GM12875 (cell line): Measurements from ENCODE around the gene NPW.

Experiments
- H3K4me3 ChIP-seq: one replicate; pipeline ENCODE4 v1.5.1; 2011; ENCODE audit warnings: low read depth, low read length, control low read depth
- CTCF ChIP-seq: IDR thresholded peaks from 2 replicates; pipeline ENCODE4 v1.5.1; 2011; ENCODE audit warnings: low read depth, mild to moderate bottlenecking, control low read depth, inconsistent platforms, low read length, moderate library complexity, borderline replicate concordance; ENCODE audit not compliant: insufficient read depth

Gene NPW

GRCh38 chr16:2016407-2016922 is 3.1 kb upstream of the NPW start:
- no peak overlapping the region for H3K4me3 ChIP-seq
- TF ChIP-seq CTCF, result peak; percentile 65

GRCh38 chr16:2019921-2020831 is 591 bp downstream of the NPW start:
- H3K4me3 ChIP-seq, result no peak overlapping the region
- no peak for TF ChIP-seq CTCF

- H3K4me3 ChIP-seq, result no peak overlapping the region
- TF ChIP-seq CTCF, result no peak
These were observed 3.1 kb downstream of the NPW start for GRCh38 chr16:2022723-2023091.

GRCh38 chr16:2023092-2024031 is 3.8 kb downstream of the NPW start:
- TF ChIP-seq CTCF, result peak; percentile 98
- H3K4me3 ChIP-seq, result peak overlapping the region; percentile 18

GRCh38 chr16:2024032-2024420 is 4.4 kb downstream of the NPW start:
- no peak for TF ChIP-seq CTCF
- no peak overlapping the region for H3K4me3 ChIP-seq

- no peak overlapping the region for H3K4me3 ChIP-seq
- no peak for TF ChIP-seq CTCF
These were observed 5.7 kb downstream of the NPW start for GRCh38 chr16:2025251-2025650.
